ENCODE data around the gene PDIA3. TPM values are rescaled to one million over a fixed set of nuclear protein-coding genes. Genes with fewer than 3 reads are reported as not detected.
"Not testable (repeated sequence)": the region's sequence is repeated elsewhere in the genome, so short reads cannot be mapped to it uniquely, and the experiment has no call there.

PDIA3 gene
- total RNA-seq, 1 experiment from 2014 or later, result 445 TPM

DNA sequence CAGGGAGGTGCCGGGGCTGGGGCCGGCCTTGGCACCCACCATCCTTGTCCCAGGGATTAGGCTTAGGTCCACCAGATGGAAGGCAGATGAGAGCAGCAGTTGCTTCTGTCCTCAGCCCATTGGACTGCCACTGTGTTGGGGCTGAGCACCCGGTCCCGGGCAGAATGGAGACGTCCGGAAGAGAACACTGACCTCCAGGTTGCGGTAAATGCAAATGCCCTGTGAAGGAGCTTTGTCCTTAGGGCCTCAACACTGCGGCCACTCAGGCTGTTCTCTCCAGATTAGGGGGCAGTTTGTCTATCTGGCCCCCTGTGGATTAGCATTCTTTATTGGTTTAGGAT is 53.7 kb downstream of the PDIA3 start, which contains the start of gene SERINC4:
Gene SERINC4 (minus strand): TSS at position 276 of the 341 bp plus-strand sequence. CDS start 234 bp downstream, at position 42.
- BruUV-seq (replicated peaks), result TSS peak; percentile 28
- peak within 1 kb of the TSS; percentile 51 for H3K27ac ChIP-seq
- no peaks in the 10 kb centered on the region for H3K9me3 ChIP-seq (ENCODE audit: insufficient read depth, low read depth)
- peak within 1 kb of the TSS; percentile 93 for H3K4me2 ChIP-seq
- H3K4me3 ChIP-seq, result peak within 1 kb of the TSS; percentile 80
- peaks cover 14% of the 10 kb centered on the region for H3K4me1 ChIP-seq (replicated peaks; ENCODE audit: insufficient read depth)
- peaks cover 32% of the 10 kb centered on the region; the same call in 1 of the 2 replicates for H3F3A ChIP-seq (ENCODE audit: insufficient read depth, low read depth)
- TF ChIP-seq EZH2 (IDR thresholded peaks at IDR 0.05; ENCODE audit: low read depth), result no peak
- TF ChIP-seq, protein P1, sequence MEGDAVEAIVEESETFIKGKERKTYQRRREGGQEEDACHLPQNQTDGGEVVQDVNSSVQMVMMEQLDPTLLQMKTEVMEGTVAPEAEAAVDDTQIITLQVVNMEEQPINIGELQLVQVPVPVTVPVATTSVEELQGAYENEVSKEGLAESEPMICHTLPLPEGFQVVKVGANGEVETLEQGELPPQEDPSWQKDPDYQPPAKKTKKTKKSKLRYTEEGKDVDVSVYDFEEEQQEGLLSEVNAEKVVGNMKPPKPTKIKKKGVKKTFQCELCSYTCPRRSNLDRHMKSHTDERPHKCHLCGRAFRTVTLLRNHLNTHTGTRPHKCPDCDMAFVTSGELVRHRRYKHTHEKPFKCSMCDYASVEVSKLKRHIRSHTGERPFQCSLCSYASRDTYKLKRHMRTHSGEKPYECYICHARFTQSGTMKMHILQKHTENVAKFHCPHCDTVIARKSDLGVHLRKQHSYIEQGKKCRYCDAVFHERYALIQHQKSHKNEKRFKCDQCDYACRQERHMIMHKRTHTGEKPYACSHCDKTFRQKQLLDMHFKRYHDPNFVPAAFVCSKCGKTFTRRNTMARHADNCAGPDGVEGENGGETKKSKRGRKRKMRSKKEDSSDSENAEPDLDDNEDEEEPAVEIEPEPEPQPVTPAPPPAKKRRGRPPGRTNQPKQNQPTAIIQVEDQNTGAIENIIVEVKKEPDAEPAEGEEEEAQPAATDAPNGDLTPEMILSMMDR (conservative IDR thresholded peaks at IDR 0.05), result no peak
- H2AFZ ChIP-seq, result peak within 1 kb of the TSS; percentile 87
- H3K36me3 ChIP-seq (ENCODE audit: low read depth), result peaks cover 5% of the 10 kb centered on the region; the same call in 1 of the 2 replicates
- no peak for DNase-seq
- POLR2A ChIA-PET (ENCODE audit: unreplicated experiment), result no interaction called here
- no peaks in the 10 kb centered on the region for H3K27me3 ChIP-seq (ENCODE audit: insufficient read depth, low read depth)
- no peaks in the 10 kb centered on the region for H3K9me2 ChIP-seq (ENCODE audit: insufficient read depth)
- intact Hi-C loops (cut with micrococcal nuclease; ENCODE audit: unreplicated experiment), result loop anchor here (2.0 kb wide), 1 partner anchor 23 kb away; the partner anchor contains the start of gene ELL3
- CTCF ChIA-PET, result no interaction called here
- peaks cover 22% of the 10 kb centered on the region for H3K79me2 ChIP-seq (ENCODE audit: low read depth)
- no peaks in the 10 kb centered on the region for H4K20me1 ChIP-seq (ENCODE audit: insufficient read depth)

DNA sequence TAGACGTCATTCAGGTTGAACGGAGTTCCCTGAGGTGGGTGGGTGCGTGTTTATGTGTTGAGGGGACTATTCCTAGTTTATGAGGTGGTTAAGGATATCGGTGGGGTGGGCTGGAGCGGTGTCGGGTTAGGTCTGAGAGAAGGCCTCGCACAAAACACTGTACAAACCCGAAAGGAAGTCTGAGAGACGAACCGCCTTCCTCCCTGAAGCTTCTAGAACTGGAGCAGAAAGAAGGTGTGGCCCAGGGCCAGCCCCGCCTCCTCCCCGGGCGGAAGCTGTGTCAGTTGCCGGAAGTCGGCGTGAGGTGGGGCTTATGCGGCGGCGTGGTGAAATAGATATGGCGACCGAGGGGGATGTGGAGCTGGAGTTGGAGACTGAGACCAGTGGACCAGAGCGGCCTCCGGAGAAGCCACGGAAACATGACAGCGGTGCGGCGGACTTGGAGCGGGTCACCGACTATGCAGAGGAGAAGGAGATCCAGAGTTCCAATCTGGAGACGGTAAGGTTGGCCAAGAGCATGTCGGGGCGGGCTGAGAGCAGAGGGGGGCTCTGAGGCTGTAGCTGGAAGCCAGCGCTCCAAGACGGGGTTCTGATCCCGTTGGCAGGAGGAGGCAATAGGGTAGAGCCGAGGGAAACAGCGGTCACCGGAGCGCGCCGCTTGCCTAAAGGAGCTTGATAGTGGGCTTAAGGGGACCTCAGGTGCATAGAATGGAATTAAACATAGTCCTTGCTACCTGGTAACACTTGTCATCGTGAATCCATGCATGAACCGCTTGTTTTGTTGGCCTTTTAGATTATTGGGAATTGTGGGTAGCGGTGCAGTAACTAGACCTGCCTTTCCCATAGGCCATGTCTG is 54.3 kb downstream of the PDIA3 start, which contains the start of gene HYPK:
Gene HYPK (plus strand): TSS at position 314 of the 856 bp plus-strand sequence. CDS start 24 bp downstream, at position 338.
- H3K9me2 ChIP-seq (ENCODE audit: insufficient read depth), result no peaks in the 10 kb centered on the region
- H3K27ac ChIP-seq, result peak within 1 kb of the TSS; percentile 51
- no peaks in the 10 kb centered on the region for H3K27me3 ChIP-seq (ENCODE audit: insufficient read depth, low read depth)
- ChIA-PET CTCF (no interaction called here), POLR2A (ENCODE audit: unreplicated experiment) (interaction anchor here (0.5 to 0.8 kb wide), 5 partner anchors 11 to 982 kb away, joined by 3 to 7 read pairs (median 5); partner anchors contain the start of gene MFAP1)
- no peaks in the 10 kb centered on the region for H3K9me3 ChIP-seq (ENCODE audit: insufficient read depth, low read depth)
- H3K79me2 ChIP-seq (ENCODE audit: low read depth), result peaks cover 16% of the 10 kb centered on the region
- H3K36me3 ChIP-seq (ENCODE audit: low read depth), result peaks cover 4% of the 10 kb centered on the region; the same call in 1 of the 2 replicates
- H3K4me1 ChIP-seq (replicated peaks; ENCODE audit: insufficient read depth), result peaks cover 14% of the 10 kb centered on the region
- TF ChIP-seq, protein P1 (conservative IDR thresholded peaks at IDR 0.05), result no peak
- no peak for TF ChIP-seq EZH2 (IDR thresholded peaks at IDR 0.05; ENCODE audit: low read depth)
- intact Hi-C loops (cut with micrococcal nuclease; ENCODE audit: unreplicated experiment), result loop anchor here (2.0 kb wide), 1 partner anchor 24 kb away; the partner anchor contains the start of gene ELL3
- H2AFZ ChIP-seq, result peak within 1 kb of the TSS; percentile 87
- BruUV-seq (replicated peaks), result TSS peak; percentile 11
- H3F3A ChIP-seq (ENCODE audit: insufficient read depth, low read depth), result peaks cover 30% of the 10 kb centered on the region; the same call in 1 of the 2 replicates
- peak; percentile 59 to 79 for DNase-seq
- H3K4me2 ChIP-seq, result peak within 1 kb of the TSS; percentile 93
- H4K20me1 ChIP-seq (ENCODE audit: insufficient read depth), result no peaks in the 10 kb centered on the region
- H3K4me3 ChIP-seq, result peak within 1 kb of the TSS; percentile 80

DNA sequence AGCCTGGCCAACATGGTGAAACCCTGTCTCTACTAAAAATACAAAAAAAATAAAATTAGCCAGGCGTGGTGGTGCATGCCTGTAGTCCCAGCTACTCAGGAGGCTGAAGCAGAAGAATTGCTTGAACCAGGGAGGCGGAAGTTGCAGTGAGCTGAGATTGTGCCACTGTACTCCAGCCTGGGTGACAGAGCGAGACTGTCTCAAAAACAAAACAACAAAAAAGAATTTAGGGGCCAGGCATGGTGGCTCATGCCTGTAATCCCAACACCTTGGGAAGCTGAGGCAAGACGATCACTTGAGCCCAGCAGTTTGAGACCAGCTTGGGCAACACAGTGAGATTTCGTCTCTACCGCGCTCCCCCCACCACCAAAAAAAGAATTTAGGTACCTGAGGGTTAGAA is 56.4 kb downstream of the PDIA3 start:
- H3K9me2 ChIP-seq (ENCODE audit: insufficient read depth); H2AFZ ChIP-seq; BruUV-seq (replicated peaks); H3K9me3 ChIP-seq (ENCODE audit: insufficient read depth, low read depth); H3K4me2 ChIP-seq; intact Hi-C loops (cut with micrococcal nuclease; ENCODE audit: unreplicated experiment); H3K36me3 ChIP-seq (ENCODE audit: low read depth); H3K27me3 ChIP-seq (ENCODE audit: insufficient read depth, low read depth); H4K20me1 ChIP-seq (ENCODE audit: insufficient read depth); H3K27ac ChIP-seq; DNase-seq; H3K4me3 ChIP-seq; CTCF ChIA-PET: not testable (repeated sequence)
- POLR2A ChIA-PET (ENCODE audit: unreplicated experiment), result interaction anchor here (0.7 kb wide), 1 partner anchor 33 kb away, joined by 6 read pairs; no protein-coding TSS in a partner anchor
- H3F3A ChIP-seq (ENCODE audit: insufficient read depth, low read depth), result peaks cover 15% of the 10 kb centered on the region; the same call in 1 of the 2 replicates
- H3K79me2 ChIP-seq (ENCODE audit: low read depth), result peaks cover 16% of the 10 kb centered on the region
- H3K4me1 ChIP-seq (replicated peaks; ENCODE audit: insufficient read depth), result peaks cover 14% of the 10 kb centered on the region

Data from PC-9 (cell line).